ENCODE results near the gene ALK. TPM values are rescaled to one million over a fixed set of nuclear protein-coding genes. Genes with fewer than 3 reads are reported as not detected.
A peak's percentile ranks its signal among the peaks of the same experiment; 100 is the strongest.

ALK gene
- total RNA-seq, 4 donors from 2014 or later: 0.83 to 1.6 (median 1.2) TPM

GRCh38 chr2:29497375-29497774 is 424.0 kb downstream of the ALK start:
- intact Hi-C loops (cut with DNase I): no loop called here
- H3K4me1 ChIP-seq: no peaks in the 10 kb centered on the region
- H3K9me3 ChIP-seq: no peaks in the 10 kb centered on the region
- H3K36me3 ChIP-seq: no peaks in the 10 kb centered on the region
- 80% methylated on average over 3 of the region's 3 CpGs for WGBS
- H3K4me3 ChIP-seq: no peak overlapping the region
- H3K27ac ChIP-seq (replicated peaks in 1 of 4): no peak overlapping the region
- TF ChIP-seq EP300 (IDR thresholded peaks at IDR 0.05) (no peak), POLR2AphosphoS5 (IDR thresholded peaks at IDR 0.05) (no peak), POLR2A (IDR thresholded peaks at IDR 0.05; ENCODE audit: low read depth) (no peak)
- TF ChIP-seq, protein P1, sequence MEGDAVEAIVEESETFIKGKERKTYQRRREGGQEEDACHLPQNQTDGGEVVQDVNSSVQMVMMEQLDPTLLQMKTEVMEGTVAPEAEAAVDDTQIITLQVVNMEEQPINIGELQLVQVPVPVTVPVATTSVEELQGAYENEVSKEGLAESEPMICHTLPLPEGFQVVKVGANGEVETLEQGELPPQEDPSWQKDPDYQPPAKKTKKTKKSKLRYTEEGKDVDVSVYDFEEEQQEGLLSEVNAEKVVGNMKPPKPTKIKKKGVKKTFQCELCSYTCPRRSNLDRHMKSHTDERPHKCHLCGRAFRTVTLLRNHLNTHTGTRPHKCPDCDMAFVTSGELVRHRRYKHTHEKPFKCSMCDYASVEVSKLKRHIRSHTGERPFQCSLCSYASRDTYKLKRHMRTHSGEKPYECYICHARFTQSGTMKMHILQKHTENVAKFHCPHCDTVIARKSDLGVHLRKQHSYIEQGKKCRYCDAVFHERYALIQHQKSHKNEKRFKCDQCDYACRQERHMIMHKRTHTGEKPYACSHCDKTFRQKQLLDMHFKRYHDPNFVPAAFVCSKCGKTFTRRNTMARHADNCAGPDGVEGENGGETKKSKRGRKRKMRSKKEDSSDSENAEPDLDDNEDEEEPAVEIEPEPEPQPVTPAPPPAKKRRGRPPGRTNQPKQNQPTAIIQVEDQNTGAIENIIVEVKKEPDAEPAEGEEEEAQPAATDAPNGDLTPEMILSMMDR (IDR thresholded peaks at IDR 0.05): no peak
- DNase-seq (ENCODE audit: extremely low spot score): no peak
- H3K27me3 ChIP-seq: peaks cover 0 to 8% (median 0%) of the 10 kb centered on the region in 4 donors

- WGBS: 53% methylated on average over 1 of the region's 1 CpG
- Histone ChIP-seq H3K9me3 (no peaks in the 10 kb centered on the region), H3K36me3 (no peaks in the 10 kb centered on the region), H3K27me3 (peaks cover 0 to 8% (median 0%) of the 10 kb centered on the region in 4 donors), H3K27ac (replicated peaks in 1 of 4) (no peak overlapping the region), H3K4me1 (no peaks in the 10 kb centered on the region), H3K4me3 (no peak overlapping the region)
- no peak for DNase-seq (ENCODE audit: extremely low spot score)
- intact Hi-C loops (cut with DNase I): no loop called here
- no peak for TF ChIP-seq POLR2A (IDR thresholded peaks at IDR 0.05; ENCODE audit: low read depth)
- no peak for TF ChIP-seq POLR2AphosphoS5 (IDR thresholded peaks at IDR 0.05)
- no peak for TF ChIP-seq EP300 (IDR thresholded peaks at IDR 0.05)
- TF ChIP-seq, protein P1 (IDR thresholded peaks at IDR 0.05): no peak
Observed at GRCh38 chr2:29496198-29496597, 425.2 kb downstream of the ALK start.

DNA sequence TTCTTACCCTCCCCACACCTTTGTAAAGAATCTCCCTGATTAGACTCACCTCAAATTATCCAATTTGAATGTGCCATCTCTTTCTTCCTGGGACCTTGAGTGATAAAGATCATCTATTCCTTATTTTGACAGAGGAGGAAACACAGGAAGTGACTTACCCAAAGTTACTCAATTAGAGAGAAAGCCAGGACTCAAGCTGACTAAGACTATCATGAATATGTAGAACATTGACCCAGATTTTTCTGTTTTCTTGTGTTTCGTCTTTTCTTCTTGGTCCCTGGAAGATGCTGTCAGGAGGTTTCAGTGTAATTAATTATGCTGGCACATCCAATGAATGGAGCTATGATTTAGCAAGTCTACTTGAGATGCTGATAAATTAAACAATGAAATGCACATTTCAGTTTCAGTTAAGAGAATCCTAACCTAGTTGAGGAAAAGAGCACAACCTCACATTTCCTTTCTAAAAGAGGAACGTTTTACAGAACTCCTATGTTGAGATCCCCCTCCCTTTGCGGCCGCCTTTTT is 425.8 kb downstream of the ALK start:
- WGBS: 43% methylated on average over 4 of the region's 4 CpGs
- H3K9me3 ChIP-seq: no peaks in the 10 kb centered on the region
- no peak overlapping the region for H3K4me3 ChIP-seq
- H3K27ac ChIP-seq (replicated peaks in 1 of 4): no peak overlapping the region
- TF ChIP-seq POLR2AphosphoS5 (IDR thresholded peaks at IDR 0.05) (no peak), POLR2A (IDR thresholded peaks at IDR 0.05; ENCODE audit: low read depth) (no peak), EP300 (IDR thresholded peaks at IDR 0.05) (no peak)
- TF ChIP-seq, protein P1 (IDR thresholded peaks at IDR 0.05): no peak
- H3K36me3 ChIP-seq: no peaks in the 10 kb centered on the region
- peak; percentile 53 for DNase-seq (ENCODE audit: extremely low spot score)
- H3K4me1 ChIP-seq: no peaks in the 10 kb centered on the region
- intact Hi-C loops (cut with DNase I): no loop called here
- H3K27me3 ChIP-seq: peaks cover 0 to 8% (median 0%) of the 10 kb centered on the region in 4 donors

- WGBS: 61% methylated on average over 6 of the region's 6 CpGs
- intact Hi-C loops (cut with DNase I): no loop called here
- no peaks in the 10 kb centered on the region for H3K4me1 ChIP-seq
- H3K36me3 ChIP-seq: no peaks in the 10 kb centered on the region
- H3K27me3 ChIP-seq: peaks cover 0 to 6% (median 0%) of the 10 kb centered on the region in 4 donors
- no peak for TF ChIP-seq POLR2AphosphoS5 (IDR thresholded peaks at IDR 0.05)
- TF ChIP-seq, protein P1 (IDR thresholded peaks at IDR 0.05): no peak
- no peak for TF ChIP-seq POLR2A (IDR thresholded peaks at IDR 0.05; ENCODE audit: low read depth)
- TF ChIP-seq EP300 (IDR thresholded peaks at IDR 0.05): no peak
- no peak overlapping the region for H3K27ac ChIP-seq (replicated peaks in 1 of 4)
- H3K4me3 ChIP-seq: no peak overlapping the region
- DNase-seq (ENCODE audit: extremely low spot score): peak; percentile 64
- no peaks in the 10 kb centered on the region for H3K9me3 ChIP-seq
Observed at GRCh38 chr2:29495068-29495467, 426.3 kb downstream of the ALK start.

GRCh38 chr2:29492701-29493100 is 428.7 kb downstream of the ALK start:
- no peak overlapping the region for H3K27ac ChIP-seq (replicated peaks in 1 of 4)
- H3K27me3 ChIP-seq: no peaks in the 10 kb centered on the region
- intact Hi-C loops (cut with DNase I): no loop called here
- WGBS: 57% methylated on average over 2 of the region's 2 CpGs
- no peaks in the 10 kb centered on the region for H3K9me3 ChIP-seq
- no peak for DNase-seq (ENCODE audit: extremely low spot score)
- TF ChIP-seq, protein P1 (IDR thresholded peaks at IDR 0.05): no peak
- no peak for TF ChIP-seq POLR2AphosphoS5 (IDR thresholded peaks at IDR 0.05)
- TF ChIP-seq POLR2A (IDR thresholded peaks at IDR 0.05; ENCODE audit: low read depth): no peak
- TF ChIP-seq EP300 (IDR thresholded peaks at IDR 0.05): no peak
- no peaks in the 10 kb centered on the region for H3K4me1 ChIP-seq
- H3K36me3 ChIP-seq: no peaks in the 10 kb centered on the region
- H3K4me3 ChIP-seq: no peak overlapping the region

All from esophagus muscularis mucosa (tissue), 4 donors.